Stimulated activated CD8-positive, alpha-beta memory T cell treated with anti-CD3 and anti-CD28 coated beads, Interleukin-7, amount 100 ng/mL, for 1 hour (primary cell): ENCODE measurements around the gene PCGF6.
A peak's percentile ranks its signal among the peaks of the same experiment; 100 is the strongest.
"Not testable (repeated sequence)": the region's sequence is repeated elsewhere in the genome, so short reads cannot be mapped to it uniquely, and the experiment has no call there.

Source experiments
- DNase-seq, 2 donors: peaks; one replicate each; pipeline ENCODE4 v3.0.0-alpha.2; 2020; ENCODE audit warnings: low read depth in 2 of 2

PCGF6 gene

DNA sequence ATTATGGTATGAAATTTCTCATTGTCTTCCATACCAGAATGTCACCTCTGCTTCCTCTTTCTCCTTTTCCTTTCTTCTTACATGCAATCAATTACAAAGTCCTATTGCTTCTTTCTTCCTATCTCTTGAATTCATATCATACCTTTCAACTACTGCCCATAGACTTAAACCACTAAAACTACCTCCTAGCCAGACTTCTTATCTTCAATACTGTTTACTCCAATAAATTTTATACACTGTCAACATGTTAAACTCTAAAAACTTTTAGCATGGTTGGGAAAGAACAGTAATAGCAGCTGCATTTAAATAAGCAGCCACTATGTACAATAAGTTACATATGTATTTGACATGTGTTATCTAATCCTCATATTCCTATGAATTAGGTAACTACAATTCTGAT lies 34.9 kb downstream of the PCGF6 start:
- no peak for DNase-seq

DNA sequence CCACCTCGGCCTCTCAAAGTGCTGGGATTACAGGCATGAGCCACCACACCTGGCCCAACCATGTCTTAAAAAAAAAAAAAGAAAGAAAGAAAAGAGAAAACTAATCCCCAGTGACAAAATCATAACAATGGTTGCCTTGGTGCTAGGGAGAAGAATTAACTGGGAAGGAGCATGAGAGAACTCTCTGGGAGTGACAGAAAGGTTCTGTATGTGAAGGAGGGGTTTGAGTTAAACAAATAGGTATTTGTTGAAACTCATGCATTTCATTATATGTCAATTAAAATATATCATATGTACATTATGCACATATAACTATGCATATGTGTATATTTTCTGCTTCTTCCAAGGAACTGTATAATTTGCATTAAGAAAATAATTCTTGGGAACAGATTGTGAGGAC lies 40.7 kb downstream of the PCGF6 start:
- no peak for DNase-seq

GRCh38 chr10:103307594-103307993 lies 43.3 kb downstream of the PCGF6 start:
- no peak for DNase-seq

DNA sequence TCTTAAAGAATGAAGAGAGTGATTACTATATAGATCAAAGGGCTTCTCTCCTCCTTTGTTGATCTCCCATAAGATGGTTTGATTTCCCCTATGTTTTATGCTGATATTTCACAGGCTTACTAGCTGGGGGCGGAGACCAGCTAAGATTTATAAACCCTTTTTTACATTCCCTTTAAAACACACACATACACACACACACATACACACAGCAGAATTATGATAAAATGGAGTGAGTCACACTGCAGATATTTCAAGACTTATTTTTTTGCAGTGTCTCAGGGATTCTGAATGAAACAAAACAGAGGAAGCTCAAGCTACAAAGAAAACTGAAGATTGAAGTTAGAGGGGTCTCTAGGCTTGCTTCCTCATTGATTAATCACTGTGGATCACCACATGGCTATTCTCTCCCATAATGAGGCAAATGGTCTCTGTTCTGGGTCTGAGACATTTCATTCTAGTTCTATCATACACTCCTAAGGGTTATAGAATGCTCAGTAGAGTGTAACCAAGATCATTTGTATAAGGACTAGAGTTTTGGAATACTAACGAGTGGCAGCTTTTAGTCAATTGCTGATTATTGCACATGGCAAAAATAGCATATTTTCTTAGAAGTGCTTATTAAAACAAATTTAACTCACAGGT lies 55.4 kb downstream of the PCGF6 start:
- no peak for DNase-seq

DNA sequence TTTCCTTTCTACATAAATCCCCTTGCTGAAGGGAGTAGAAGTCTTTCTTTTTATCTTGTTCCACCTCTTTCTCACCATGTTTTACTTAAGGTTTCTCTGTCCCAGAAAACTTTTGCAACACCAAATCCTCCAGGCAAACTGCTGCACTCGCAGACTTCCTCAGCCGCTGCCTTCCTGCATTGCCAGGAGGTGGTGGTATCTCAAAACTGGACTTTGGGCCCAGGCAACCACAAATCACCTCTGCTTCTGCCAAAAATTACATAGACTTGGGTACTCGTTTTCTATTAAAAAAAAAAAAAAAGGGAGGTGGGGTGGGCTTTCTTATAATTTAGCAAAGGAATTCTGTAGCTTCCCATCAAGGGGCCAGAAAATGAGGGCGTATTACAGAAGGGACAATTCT lies 59.4 kb downstream of the PCGF6 start:
- no peak for DNase-seq

GRCh38 chr10:103287992-103288391 lies 62.9 kb downstream of the PCGF6 start:
- DNase-seq: no peak

GRCh38 chr10:103284170-103284569 lies 66.8 kb downstream of the PCGF6 start:
- DNase-seq: no peak

DNA sequence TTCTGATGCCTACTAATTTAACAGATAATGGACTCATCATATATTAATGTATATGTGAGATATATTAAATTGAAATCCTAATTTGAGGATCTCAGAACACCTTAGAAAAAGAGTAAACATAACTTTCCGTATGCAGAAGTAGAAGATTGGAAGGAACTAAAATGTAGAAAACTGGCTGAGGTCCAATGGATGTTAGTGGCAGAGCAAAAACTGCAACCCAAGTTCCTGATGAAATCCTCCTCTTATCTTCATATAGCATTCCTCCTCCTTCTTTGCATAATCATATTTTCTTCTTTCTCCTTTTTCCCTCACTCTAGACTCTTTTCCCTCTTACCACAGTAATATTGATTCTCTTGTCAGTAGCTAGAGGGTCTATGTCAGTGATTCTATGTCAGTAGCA lies 68.0 kb downstream of the PCGF6 start:
- no peak for DNase-seq

GRCh38 chr10:103281753-103282152 lies 69.2 kb downstream of the PCGF6 start:
- no peak for DNase-seq

- DNase-seq: no peak
Observed at GRCh38 chr10:103280506-103280905, 70.4 kb downstream of the PCGF6 start.

DNA sequence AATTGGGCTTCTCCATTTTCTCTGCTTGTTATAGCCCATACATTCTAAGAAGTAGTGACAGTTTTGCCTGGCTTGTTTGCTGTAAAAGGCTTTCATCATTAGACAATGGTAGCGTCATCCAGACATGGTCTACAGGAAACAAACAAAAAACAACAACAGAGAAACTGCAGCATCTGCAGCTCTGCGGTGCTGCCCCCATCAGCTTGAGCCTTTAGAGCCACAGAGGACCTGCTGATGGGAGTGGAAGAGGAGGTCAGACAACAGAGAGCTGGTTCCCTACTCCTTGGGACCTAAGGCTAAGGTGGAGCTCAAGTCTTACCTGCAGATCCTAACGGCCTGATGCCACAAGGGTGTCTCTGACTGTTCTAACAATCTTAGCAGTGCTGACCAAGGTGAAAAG lies 70.9 kb downstream of the PCGF6 start:
- DNase-seq: no peak

DNA sequence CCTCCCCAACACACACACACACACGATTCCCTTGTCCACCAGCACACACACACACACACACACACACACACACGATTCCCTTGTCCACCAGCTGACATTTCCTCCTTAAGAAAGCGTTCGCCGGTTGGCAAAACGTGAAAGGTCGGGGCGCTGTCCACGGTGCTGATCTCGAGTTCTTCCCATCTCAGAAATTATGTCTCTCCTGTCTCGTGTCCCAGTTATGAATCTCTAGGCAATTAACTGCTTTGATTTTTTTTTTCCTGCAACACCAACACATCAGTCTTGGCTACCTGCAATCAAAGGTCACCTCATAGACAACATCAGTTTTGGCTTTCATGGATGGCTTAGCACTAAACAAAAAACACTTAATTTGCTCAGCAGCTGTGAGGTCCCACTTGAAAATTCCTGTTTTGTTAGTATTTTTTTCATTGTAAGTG lies 72.1 kb downstream of the PCGF6 start:
- DNase-seq: peak in 1 of 2 donors; percentile 11

DNA sequence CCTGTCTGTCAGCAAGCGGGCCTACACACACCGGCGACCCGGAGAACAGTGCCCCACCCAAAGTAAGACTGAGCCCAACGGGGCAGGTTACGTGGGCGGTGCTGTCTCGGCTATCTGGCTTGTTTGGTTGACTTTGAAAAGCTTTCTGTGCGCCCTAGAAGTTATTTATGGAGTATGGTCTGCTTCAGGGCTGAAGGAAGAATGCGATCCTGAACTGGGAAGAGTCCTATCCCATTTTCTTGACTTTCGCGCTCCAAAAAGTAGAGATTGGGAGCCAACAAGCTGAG lies 72.5 kb downstream of the PCGF6 start:
- DNase-seq: no peak

DNA sequence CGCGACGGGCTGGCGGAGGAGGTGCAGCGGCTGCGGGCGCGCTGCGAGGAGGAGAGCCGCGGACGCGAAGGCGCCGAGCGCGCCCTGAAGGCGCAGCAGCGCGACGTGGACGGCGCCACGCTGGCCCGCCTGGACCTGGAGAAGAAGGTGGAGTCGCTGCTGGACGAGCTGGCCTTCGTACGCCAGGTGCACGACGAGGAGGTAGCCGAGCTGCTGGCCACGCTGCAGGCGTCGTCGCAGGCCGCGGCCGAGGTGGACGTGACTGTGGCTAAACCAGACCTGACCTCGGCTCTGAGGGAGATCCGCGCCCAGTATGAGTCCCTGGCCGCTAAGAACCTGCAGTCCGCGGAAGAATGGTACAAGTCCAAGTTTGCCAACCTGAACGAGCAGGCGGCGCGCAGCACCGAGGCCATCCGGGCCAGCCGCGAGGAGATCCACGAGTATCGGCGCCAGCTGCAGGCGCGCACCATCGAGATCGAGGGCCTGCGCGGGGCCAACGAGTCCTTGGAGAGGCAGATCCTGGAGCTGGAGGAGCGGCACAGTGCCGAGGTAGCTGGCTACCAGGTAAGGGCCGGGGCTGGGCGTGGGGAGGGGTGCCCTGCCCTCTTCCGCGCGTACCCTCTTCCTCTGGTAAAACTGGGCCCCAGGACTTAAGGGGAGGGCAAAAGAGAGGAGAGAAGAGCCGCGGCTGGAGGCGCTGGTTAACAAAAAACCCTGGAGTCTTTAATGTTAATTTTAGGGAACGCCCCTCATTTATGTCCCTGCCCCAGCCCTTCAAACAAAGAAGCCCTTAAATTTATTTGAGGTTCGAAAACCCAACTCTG lies 73.0 kb downstream of the PCGF6 start:
- no peak for DNase-seq

DNA sequence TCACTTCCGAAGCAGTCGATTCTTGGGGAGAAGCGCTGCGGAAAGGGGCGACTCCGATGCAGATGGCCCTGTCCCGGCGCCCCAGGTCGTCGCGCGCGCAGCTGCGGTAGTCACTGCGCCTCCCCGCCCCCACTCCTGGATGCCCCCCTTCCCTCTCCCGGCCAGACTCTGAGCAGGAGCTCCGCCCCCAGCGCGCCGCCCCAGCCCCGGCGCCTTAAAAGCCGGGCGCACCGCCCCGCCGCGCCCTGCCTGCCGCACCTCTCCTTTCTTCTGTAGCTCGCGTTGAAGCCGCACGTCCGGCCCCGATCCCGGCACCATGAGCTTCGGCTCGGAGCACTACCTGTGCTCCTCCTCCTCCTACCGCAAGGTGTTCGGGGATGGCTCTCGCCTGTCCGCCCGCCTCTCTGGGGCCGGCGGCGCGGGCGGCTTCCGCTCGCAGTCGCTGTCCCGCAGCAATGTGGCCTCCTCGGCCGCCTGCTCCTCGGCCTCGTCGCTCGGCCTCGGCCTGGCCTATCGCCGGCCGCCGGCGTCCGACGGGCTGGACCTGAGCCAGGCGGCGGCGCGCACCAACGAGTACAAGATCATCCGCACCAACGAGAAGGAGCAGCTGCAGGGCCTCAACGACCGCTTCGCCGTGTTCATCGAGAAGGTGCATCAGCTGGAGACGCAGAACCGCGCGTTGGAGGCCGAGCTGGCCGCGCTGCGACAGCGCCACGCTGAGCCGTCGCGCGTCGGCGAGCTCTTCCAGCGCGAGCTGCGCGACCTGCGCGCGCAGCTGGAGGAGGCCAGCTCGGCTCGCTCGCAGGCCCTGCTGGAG lies 73.8 kb downstream of the PCGF6 start, which contains the start of gene INA:
Gene INA (plus strand): TSS at position 243 of the 817 bp plus-strand sequence. CDS start 74 bp downstream, at position 317.
- no peak for DNase-seq

DNA sequence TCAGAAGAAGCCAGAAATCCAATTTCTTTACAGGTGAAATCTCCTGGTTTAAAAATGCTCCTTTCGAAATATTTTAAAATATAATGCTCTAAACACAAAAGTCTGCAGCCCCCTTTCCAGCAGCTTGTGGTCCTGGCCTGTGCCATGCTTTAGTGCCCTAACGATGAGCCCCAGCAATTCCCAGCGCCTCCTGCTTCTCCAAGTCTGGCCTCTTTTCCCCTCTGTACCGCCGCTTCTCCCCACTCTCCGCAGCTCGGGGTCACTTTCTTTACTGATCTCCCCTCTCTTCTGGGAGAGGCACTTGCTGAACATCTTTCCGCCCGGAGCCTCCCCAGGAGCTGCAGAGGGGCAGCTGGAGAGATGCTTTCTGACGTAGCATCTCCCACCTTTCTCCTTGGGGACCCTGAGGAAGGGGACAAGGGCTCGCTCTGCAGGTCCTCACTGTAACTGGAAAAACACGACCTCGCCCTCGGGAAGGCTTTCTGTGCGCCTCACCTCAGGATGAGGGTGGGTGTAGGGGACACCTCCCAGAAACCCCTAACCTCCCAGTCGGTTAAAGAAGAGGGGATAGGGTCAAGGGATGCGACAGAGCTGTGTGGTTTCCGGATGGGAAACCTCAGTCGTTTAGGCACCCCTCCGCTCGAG lies 74.6 kb downstream of the PCGF6 start:
- no peak for DNase-seq

- DNase-seq: no peak
Observed at GRCh38 chr10:103273041-103273441, 77.9 kb downstream of the PCGF6 start.

GRCh38 chr10:103265717-103266329 lies 85.1 kb downstream of the PCGF6 start:
- DNase-seq: no peak

- DNase-seq: no peak
Observed at GRCh38 chr10:103262229-103262628, 88.7 kb downstream of the PCGF6 start.

GRCh38 chr10:103259989-103260388 lies 91.0 kb downstream of the PCGF6 start:
- no peak for DNase-seq

- DNase-seq: not testable (repeated sequence)
Observed at GRCh38 chr10:103258928-103259327, 92.0 kb downstream of the PCGF6 start.

DNA sequence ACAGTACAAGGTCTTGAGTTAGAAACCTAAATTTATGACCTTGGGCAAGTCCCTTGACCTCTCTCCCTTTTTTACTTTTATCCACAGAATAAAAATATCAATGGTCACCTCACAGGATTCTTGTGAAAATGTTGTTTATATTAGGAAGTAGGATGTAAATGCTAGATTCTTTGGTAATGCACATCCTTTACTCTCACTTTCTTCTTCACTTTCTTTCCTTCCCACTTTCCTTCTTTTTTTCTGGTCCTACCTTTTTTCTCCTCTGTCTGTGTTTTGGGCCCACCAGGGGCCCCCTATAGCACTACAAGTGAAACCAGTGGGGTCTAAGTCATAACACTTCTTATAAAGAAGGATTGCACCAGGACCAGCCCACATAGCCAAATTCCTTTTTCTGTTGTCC lies 93.1 kb downstream of the PCGF6 start:
- no peak for DNase-seq
